HT-29 (cell line): ENCODE measurements around the gene HOXA9. TPM values are rescaled to one million over a fixed set of nuclear protein-coding genes. Genes with fewer than 3 reads are reported as not detected.

Experiments
- DNase-seq: peaks from one replicate; pipeline ENCODE4 v3.0.0-alpha.2; 2015; ENCODE audit warnings: low spot score
- total RNA-seq: library from RNA; depleted of rRNA; stranded (reverse); fragments of >200 nt; shearing (Covaris generic); gene quantifications from 2 replicates; pipeline ENCODE4 v1.2.3, GENCODE V29; 2014

Gene HOXA9
- total RNA-seq, 1 experiment from 2014 or later = 99.2 TPM

- DNase-seq = no peak
Observed at GRCh38 chr7:27129729-27130539, 35.4 kb downstream of the HOXA9 start.

GRCh38 chr7:27128776-27129728 is 36.3 kb downstream of the HOXA9 start:
- no peak for DNase-seq

- DNase-seq = no peak
Observed at GRCh38 chr7:27128034-27128433, 37.3 kb downstream of the HOXA9 start.

- no peak for DNase-seq
Observed at GRCh38 chr7:27126596-27127327, 38.6 kb downstream of the HOXA9 start.

- DNase-seq = no peak
Observed at GRCh38 chr7:27125986-27126394, 39.3 kb downstream of the HOXA9 start.

GRCh38 chr7:27124902-27125689 is 40.2 kb downstream of the HOXA9 start:
- DNase-seq = no peak

GRCh38 chr7:27124096-27124901 is 41.0 kb downstream of the HOXA9 start:
- DNase-seq = no peak

- DNase-seq = no peak
Observed at GRCh38 chr7:27123477-27124053, 41.8 kb downstream of the HOXA9 start.

- peak; percentile 72 for DNase-seq
Observed at GRCh38 chr7:27123007-27123476, 42.3 kb downstream of the HOXA9 start.

- peak; percentile 94 for DNase-seq
Observed at GRCh38 chr7:27122077-27122910, 43.0 kb downstream of the HOXA9 start.

- DNase-seq = no peak
Observed at GRCh38 chr7:27121684-27122076, 43.7 kb downstream of the HOXA9 start.

- no peak for DNase-seq
Observed at GRCh38 chr7:27119412-27119911, 45.9 kb downstream of the HOXA9 start.

- no peak for DNase-seq
Observed at GRCh38 chr7:27118580-27118979, 46.8 kb downstream of the HOXA9 start.

- DNase-seq = no peak
Observed at GRCh38 chr7:27117887-27118491, 47.3 kb downstream of the HOXA9 start.

- DNase-seq = no peak
Observed at GRCh38 chr7:27116962-27117886, 48.1 kb downstream of the HOXA9 start.

GRCh38 chr7:27116031-27116961 is 49.0 kb downstream of the HOXA9 start:
- no peak for DNase-seq
